H9 (cell line): ENCODE measurements around the gene RNF130. TPM values are rescaled to one million over a fixed set of nuclear protein-coding genes. Genes with fewer than 3 reads are reported as not detected.
"Not testable (repeated sequence)": the region's sequence is repeated elsewhere in the genome, so short reads cannot be mapped to it uniquely, and the experiment has no call there.

Source experiments
- DNase-seq: peaks from one replicate; pipeline ENCODE4 v3.0.0-alpha.2; 2017
- H2AFZ ChIP-seq: one replicate; pipeline ENCODE4 v1.6.1; 2013; ENCODE audit warnings: mild to moderate bottlenecking, low read length, control low read depth, moderate library complexity
- H2AK5ac ChIP-seq: 2 replicates; pipeline ENCODE4 v1.6.1; 2013; ENCODE audit warnings: low read length, control low read depth, mixed read lengths; ENCODE audit not compliant: insufficient read length
- H2BK120ac ChIP-seq: one replicate; pipeline ENCODE4 v1.6.1; 2013; ENCODE audit warnings: low read depth, mild to moderate bottlenecking, low read length, control low read depth, inconsistent platforms; ENCODE audit not compliant: poor library complexity, severe bottlenecking
- H2BK12ac ChIP-seq: 2 replicates; pipeline ENCODE4 v1.6.1; 2013; ENCODE audit warnings: low read length, control low read depth, mixed read lengths, low read depth; ENCODE audit not compliant: insufficient read length
- H2BK15ac ChIP-seq: 2 replicates; pipeline ENCODE4 v1.6.1; 2013; ENCODE audit warnings: low read depth, low read length, control low read depth
- H2BK20ac ChIP-seq: one replicate; pipeline ENCODE4 v1.6.1; 2013; ENCODE audit warnings: low read depth, mild to moderate bottlenecking, low read length, control low read depth, inconsistent platforms; ENCODE audit not compliant: poor library complexity, severe bottlenecking
- H2BK5ac ChIP-seq: 2 replicates; pipeline ENCODE4 v1.6.1; 2013; ENCODE audit warnings: low read length, control low read depth, mixed read lengths; ENCODE audit not compliant: insufficient read length
- H3K14ac ChIP-seq: 2 replicates; pipeline ENCODE4 v1.6.1; 2013; ENCODE audit warnings: low read length, control low read depth; ENCODE audit not compliant: insufficient read depth
- H3K18ac ChIP-seq: 2 replicates; pipeline ENCODE4 v1.6.1; 2013; ENCODE audit warnings: low read depth, mild to moderate bottlenecking, mixed read lengths, low read length, control low read depth; ENCODE audit not compliant: insufficient read length
- H3K23ac ChIP-seq: 2 replicates; pipeline ENCODE4 v1.6.1; 2013; ENCODE audit warnings: low read length, control low read depth, mixed read lengths, low read depth; ENCODE audit not compliant: insufficient read length
- H3K23me2 ChIP-seq: 2 replicates; pipeline ENCODE4 v1.6.1; 2013; ENCODE audit warnings: low read depth, mild to moderate bottlenecking, mixed read lengths, low read length, control low read depth; ENCODE audit not compliant: insufficient read length, poor library complexity, severe bottlenecking
- H3K27ac ChIP-seq: 2 replicates; pipeline ENCODE4 v1.5.1; 2013; ENCODE audit warnings: low read length, control low read depth, mixed read lengths, low read depth; ENCODE audit not compliant: insufficient read length
- H3K27me3 ChIP-seq: 2 replicates; pipeline ENCODE4 v1.6.1; 2013; ENCODE audit warnings: low read length, control low read depth, inconsistent platforms; ENCODE audit not compliant: insufficient read depth
- H3K4ac ChIP-seq: 2 replicates; pipeline ENCODE4 v1.6.1; 2013; ENCODE audit warnings: low read depth, mild to moderate bottlenecking, control low read depth, inconsistent platforms, low read length, moderate library complexity
- H3K4me1 ChIP-seq: 2 replicates; pipeline ENCODE4 v1.6.1; 2013; ENCODE audit warnings: low read length, control low read depth, inconsistent platforms; ENCODE audit not compliant: insufficient read depth
- H3K4me2 ChIP-seq: 2 replicates; pipeline ENCODE4 v1.6.1; 2013; ENCODE audit warnings: low read length, control low read depth, mixed read lengths; ENCODE audit not compliant: insufficient read length, insufficient read depth
- H3K56ac ChIP-seq: 2 replicates; pipeline ENCODE4 v1.6.1; 2013; ENCODE audit warnings: low read depth, mild to moderate bottlenecking, mixed read lengths, low read length, control low read depth; ENCODE audit not compliant: insufficient read length
- H3K79me1 ChIP-seq: 2 replicates; pipeline ENCODE4 v1.6.1; 2013; ENCODE audit warnings: low read depth, mild to moderate bottlenecking, moderate library complexity, low read length, control low read depth, inconsistent platforms; ENCODE audit not compliant: insufficient read depth, poor library complexity, severe bottlenecking
- H3K79me2 ChIP-seq: 2 replicates; pipeline ENCODE4 v1.6.1; 2013; ENCODE audit warnings: low read length, control low read depth, inconsistent platforms; ENCODE audit not compliant: insufficient read depth
- H3K9ac ChIP-seq: 2 replicates; pipeline ENCODE4 v1.6.1; 2013; ENCODE audit warnings: low read length, control low read depth, mixed read lengths; ENCODE audit not compliant: insufficient read length; ENCODE audit errors: extremely low read depth
- H3K9me3 ChIP-seq: one replicate; pipeline ENCODE4 v1.6.1; 2013; ENCODE audit warnings: low read depth, low read length, inconsistent platforms; ENCODE audit not compliant: control insufficient read depth
- H3T11ph ChIP-seq: one replicate; pipeline ENCODE4 v1.6.1; 2013; ENCODE audit warnings: mild to moderate bottlenecking, low read length, control low read depth, inconsistent platforms
- H4K20me1 ChIP-seq: one replicate; pipeline ENCODE4 v1.6.1; 2013; ENCODE audit not compliant: control insufficient read depth, insufficient read length, insufficient read depth
- H4K5ac ChIP-seq: 2 replicates; pipeline ENCODE4 v1.6.1; 2013; ENCODE audit warnings: low read depth, mild to moderate bottlenecking, mixed read lengths, low read length, control low read depth; ENCODE audit not compliant: insufficient read length
- H4K8ac ChIP-seq: replicated peaks from 2 replicates; pipeline ENCODE4 v1.6.1; 2013; ENCODE audit warnings: low read length, control low read depth, mixed read lengths, low read depth; ENCODE audit not compliant: insufficient read length
- H4K91ac ChIP-seq: 2 replicates; pipeline ENCODE4 v1.6.1; 2013; ENCODE audit warnings: low read depth, mild to moderate bottlenecking, moderate library complexity, mixed read lengths, low read length, control low read depth; ENCODE audit not compliant: insufficient read length
- H3K27ac Mint-ChIP-seq, 3 experiments: 2 replicates in 2 of 3; 3 replicates in 1 of 3; pipeline ENCODE4 v1.8.0; 2020 to 2021; ENCODE audit warnings: mixed read lengths in 3 of 3, mild to moderate bottlenecking in 1 of 3, moderate library complexity in 1 of 3
- H3K27me3 Mint-ChIP-seq: 2 replicates; pipeline ENCODE4 v1.8.0; 2021; ENCODE audit warnings: low read depth, mild to moderate bottlenecking, moderate library complexity, mixed read lengths
- H3K36me3 Mint-ChIP-seq, 3 experiments: 2 replicates in 2 of 3; 3 replicates in 1 of 3; pipeline ENCODE4 v1.8.0; 2020 to 2021; ENCODE audit warnings: low read depth in 3 of 3, mixed read lengths in 3 of 3; ENCODE audit not compliant: insufficient read depth in 1 of 3
- H3K4me1 Mint-ChIP-seq, 2 experiments: 2 replicates each; pipeline ENCODE4 v1.8.0; 2020; ENCODE audit warnings: mixed read lengths in 2 of 2
- H3K4me3 Mint-ChIP-seq, 2 experiments: 2 replicates in 1 of 2; 3 replicates in 1 of 2; pipeline ENCODE4 v1.8.0; 2020 to 2021; ENCODE audit warnings: mild to moderate bottlenecking in 2 of 2, mixed read lengths in 2 of 2, moderate library complexity in 1 of 2
- H3K9me3 Mint-ChIP-seq, 2 experiments: 2 replicates in 1 of 2; 3 replicates in 1 of 2; pipeline ENCODE4 v1.8.0; 2020; ENCODE audit warnings: mild to moderate bottlenecking in 2 of 2, mixed read lengths in 2 of 2, moderate library complexity in 1 of 2
- WGBS: extraction: QIAGEN DNeasy Blood & Tissue Kit; methylation state at CpG from one replicate; pipeline ENCODE4 v1.1.7; 2013; ENCODE audit warnings: missing lambda C conversion rate, low lambda C conversion rate, mixed read lengths; ENCODE audit not compliant: insufficient read length; ENCODE audit errors: extremely low coverage; 5-methylcytosine and 5-hydroxymethylcytosine counted together
- total RNA-seq: library from RNA; stranded (reverse); gene quantifications from 2 replicates; pipeline ENCODE4 v1.2.1, GENCODE V29; 2021
- TF ChIP-seq, protein P1 (sequence below): fragments of 200-600 bp; sonication (generic); conservative IDR thresholded peaks from 3 replicates; pipeline ENCODE4 v1.8.0; 2021; ENCODE audit warnings: antibody characterized with exemption, mild to moderate bottlenecking

The RNF130 gene
- total RNA-seq, 1 experiment from 2014 or later, result 80.0 TPM

DNA sequence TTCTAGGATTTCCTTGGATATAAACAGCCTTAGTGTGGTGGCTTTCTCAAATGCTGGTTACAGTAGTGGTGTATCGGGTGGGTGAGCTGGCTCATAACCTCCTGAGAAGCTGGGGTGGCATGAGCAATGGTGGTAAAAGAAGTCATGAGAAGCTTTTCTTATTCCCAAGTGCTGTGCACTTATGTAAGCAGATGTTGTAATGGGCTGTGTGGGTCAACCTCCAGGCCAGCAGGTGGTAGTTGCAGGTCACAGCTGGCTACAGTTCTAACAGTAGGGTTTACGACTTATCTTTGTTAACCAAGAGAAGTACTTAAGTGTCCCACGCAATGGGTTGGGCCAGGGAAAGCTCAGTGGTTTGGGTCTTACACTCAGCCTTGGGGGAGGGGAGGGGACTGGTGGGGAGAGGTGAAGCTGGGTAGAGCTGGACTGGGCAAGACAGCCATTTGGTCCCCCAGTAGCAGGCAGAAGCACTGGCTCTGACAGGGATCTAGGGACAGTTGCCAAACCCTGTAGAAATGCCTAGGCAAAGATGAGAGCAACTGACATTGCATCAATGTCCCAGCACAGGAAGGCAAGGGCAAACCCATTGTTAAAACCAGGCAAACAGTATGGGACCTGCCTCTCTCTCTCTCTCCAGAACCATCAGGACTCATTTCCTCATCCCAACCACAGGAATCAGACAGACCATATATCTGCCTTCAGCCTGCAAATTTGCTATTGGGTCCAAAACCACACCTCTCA lies 76.8 kb downstream of the RNF130 start:
- Histone ChIP-seq H4K5ac (no peak overlapping the region), H3K9me3 (peaks cover 4% of the 10 kb centered on the region), H2AK5ac (no peak overlapping the region), H3K4ac (no peak overlapping the region), H4K20me1 (no peaks in the 10 kb centered on the region), H3K18ac (no peak overlapping the region), H3K4me1 (no peaks in the 10 kb centered on the region), H3K9ac (no peak overlapping the region), H3K79me2 (no peaks in the 10 kb centered on the region), H3K4me2 (no peak overlapping the region), H3K27ac (no peak overlapping the region), H2BK5ac (no peak overlapping the region), H3T11ph (no peak overlapping the region), H3K56ac (no peak overlapping the region), H2BK12ac (no peak overlapping the region), H3K79me1 (no peaks in the 10 kb centered on the region), H4K91ac (no peak overlapping the region), H2AFZ (no peak overlapping the region), H2BK120ac (no peak overlapping the region), H3K27me3 (no peaks in the 10 kb centered on the region), H3K14ac (no peak overlapping the region), H3K23ac (no peak overlapping the region), H2BK20ac (no peak overlapping the region), H4K8ac (no peak overlapping the region), H2BK15ac (no peak overlapping the region), H3K23me2 (no peaks in the 10 kb centered on the region)
- Mint-ChIP-seq H3K4me3 (no peak overlapping the region), H3K36me3 (peaks cover 43 to 79% (median 51%) of the 10 kb centered on the region in 3 experiments), H3K27ac (no peak overlapping the region), H3K9me3 (peaks cover 57 to 59% of the 10 kb centered on the region in 2 experiments), H3K27me3 (no peaks in the 10 kb centered on the region), H3K4me1 (0 out of 4 replicates have a peak, but pooled peaks cover 0 to 4% of the 10 kb centered on the region in 2 experiments)
- TF ChIP-seq, protein P1, sequence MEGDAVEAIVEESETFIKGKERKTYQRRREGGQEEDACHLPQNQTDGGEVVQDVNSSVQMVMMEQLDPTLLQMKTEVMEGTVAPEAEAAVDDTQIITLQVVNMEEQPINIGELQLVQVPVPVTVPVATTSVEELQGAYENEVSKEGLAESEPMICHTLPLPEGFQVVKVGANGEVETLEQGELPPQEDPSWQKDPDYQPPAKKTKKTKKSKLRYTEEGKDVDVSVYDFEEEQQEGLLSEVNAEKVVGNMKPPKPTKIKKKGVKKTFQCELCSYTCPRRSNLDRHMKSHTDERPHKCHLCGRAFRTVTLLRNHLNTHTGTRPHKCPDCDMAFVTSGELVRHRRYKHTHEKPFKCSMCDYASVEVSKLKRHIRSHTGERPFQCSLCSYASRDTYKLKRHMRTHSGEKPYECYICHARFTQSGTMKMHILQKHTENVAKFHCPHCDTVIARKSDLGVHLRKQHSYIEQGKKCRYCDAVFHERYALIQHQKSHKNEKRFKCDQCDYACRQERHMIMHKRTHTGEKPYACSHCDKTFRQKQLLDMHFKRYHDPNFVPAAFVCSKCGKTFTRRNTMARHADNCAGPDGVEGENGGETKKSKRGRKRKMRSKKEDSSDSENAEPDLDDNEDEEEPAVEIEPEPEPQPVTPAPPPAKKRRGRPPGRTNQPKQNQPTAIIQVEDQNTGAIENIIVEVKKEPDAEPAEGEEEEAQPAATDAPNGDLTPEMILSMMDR, result no peak
- DNase-seq, result no peak
- WGBS, result no CpG with 5 or more reads among the region's 3 CpGs

DNA sequence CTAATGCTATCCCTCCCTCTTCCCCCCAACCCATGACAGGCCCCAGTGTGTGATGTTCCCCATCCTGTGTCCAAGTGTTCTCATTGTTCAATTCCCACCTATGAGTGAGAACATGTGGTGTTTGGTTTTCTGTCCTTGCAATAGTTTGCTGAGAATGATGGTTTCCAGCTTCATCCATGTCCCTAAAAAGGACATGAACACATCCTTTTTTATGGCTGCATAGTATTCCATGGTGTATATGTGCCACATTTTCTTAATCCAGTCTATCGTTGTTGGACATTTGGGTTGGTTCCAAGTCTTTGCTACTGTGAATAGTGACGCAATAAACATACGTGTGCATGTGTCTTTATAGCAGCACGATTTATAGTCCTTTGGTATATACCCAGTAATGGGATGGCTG lies 78.7 kb downstream of the RNF130 start:
- not testable (repeated sequence) for H2BK120ac ChIP-seq, H4K91ac ChIP-seq, H3K79me2 ChIP-seq, H3K27ac ChIP-seq, H3K9me3 ChIP-seq, H3T11ph ChIP-seq, H2BK15ac ChIP-seq, H3K9ac ChIP-seq, H3K27me3 Mint-ChIP-seq, H3K27ac Mint-ChIP-seq, H3K14ac ChIP-seq, H3K79me1 ChIP-seq, H3K4ac ChIP-seq, H2AK5ac ChIP-seq, H2BK5ac ChIP-seq, H3K4me3 Mint-ChIP-seq, H2BK20ac ChIP-seq, H3K23me2 ChIP-seq, H3K18ac ChIP-seq, H3K4me1 ChIP-seq, H2AFZ ChIP-seq, DNase-seq, H3K56ac ChIP-seq, H3K23ac ChIP-seq, H3K27me3 ChIP-seq, H4K20me1 ChIP-seq, H4K8ac ChIP-seq, H4K5ac ChIP-seq, H2BK12ac ChIP-seq, H3K4me2 ChIP-seq
- H3K36me3 Mint-ChIP-seq, result peaks cover 44 to 80% (median 45%) of the 10 kb centered on the region in 3 experiments
- peaks cover 52 to 54% of the 10 kb centered on the region in 2 experiments for H3K9me3 Mint-ChIP-seq
- peaks cover 7 to 10% of the 10 kb centered on the region in 2 experiments for H3K4me1 Mint-ChIP-seq
- WGBS, result no CpG with 5 or more reads among the region's 4 CpGs
